Karpas-422 (cell line): Measurements from ENCODE around the gene TBKBP1. TPM values are rescaled to one million over a fixed set of nuclear protein-coding genes. Genes with fewer than 3 reads are reported as not detected.

Experiments
- DNase-seq: peaks from one replicate; pipeline ENCODE4 v3.0.0-alpha.2; 2015
- H2AFZ ChIP-seq: fragments of 200-600 bp; sonication (generic); 2 replicates; pipeline ENCODE4 v1.6.1; 2014; ENCODE audit warnings: antibody characterized with exemption, low read length, mixed read lengths
- H3K27ac ChIP-seq: fragments of 200-600 bp; sonication (generic); 2 replicates; pipeline ENCODE4 v1.5.1; 2014; ENCODE audit warnings: mild to moderate bottlenecking, low read length, moderate library complexity
- H3K27me3 ChIP-seq: fragments of 200-600 bp; sonication (generic); 2 replicates; pipeline ENCODE4 v1.6.1; 2014; ENCODE audit warnings: low read length, mixed read lengths
- H3K36me3 ChIP-seq: fragments of 200-600 bp; sonication (generic); 2 replicates; pipeline ENCODE4 v1.6.1; 2014; ENCODE audit warnings: low read length, mixed read lengths; ENCODE audit not compliant: insufficient read depth
- H3K4me1 ChIP-seq: fragments of 200-600 bp; sonication (generic); 2 replicates; pipeline ENCODE4 v1.6.1; 2014; ENCODE audit warnings: mild to moderate bottlenecking, low read length, mixed read lengths
- H3K4me2 ChIP-seq: fragments of 200-600 bp; sonication (generic); 2 replicates; pipeline ENCODE4 v1.6.1; 2014; ENCODE audit warnings: low read length, low read depth, mild to moderate bottlenecking; ENCODE audit not compliant: poor library complexity, severe bottlenecking
- H3K4me3 ChIP-seq: fragments of 200-600 bp; sonication (generic); 2 replicates; pipeline ENCODE4 v1.5.1; 2014; ENCODE audit warnings: mild to moderate bottlenecking, antibody characterized with exemption, low read length, mixed read lengths
- H3K79me2 ChIP-seq: fragments of 200-600 bp; sonication (generic); 2 replicates; pipeline ENCODE4 v1.6.1; 2014; ENCODE audit warnings: mild to moderate bottlenecking, low read length, mixed read lengths
- H3K9ac ChIP-seq: fragments of 200-600 bp; sonication (generic); 2 replicates; pipeline ENCODE4 v1.6.0; 2014; ENCODE audit warnings: low read length
- H3K9me2 ChIP-seq: fragments of 200-600 bp; sonication (generic), shearing (Covaris generic); replicated peaks from 2 replicates; pipeline ENCODE4 v1.6.0; 2014; ENCODE audit warnings: mild to moderate bottlenecking, low read length, moderate library complexity; ENCODE audit not compliant: insufficient read depth
- H3K9me3 ChIP-seq: fragments of 300-700, 200-600 bp; sonication (generic); 2 replicates; pipeline ENCODE4 v1.6.1; 2014; ENCODE audit warnings: low read length, mixed read lengths
- H4K20me1 ChIP-seq: fragments of 200-600 bp; sonication (generic); 2 replicates; pipeline ENCODE4 v1.6.1; 2014; ENCODE audit warnings: mild to moderate bottlenecking, antibody characterized with exemption, low read length, low read depth; ENCODE audit not compliant: insufficient read depth
- total RNA-seq: library from RNA; depleted of rRNA; stranded (reverse); fragments of >200 nt; shearing (Covaris generic); gene quantifications from 2 replicates; pipeline ENCODE4 v1.2.3, GENCODE V29; 2014; ENCODE audit warnings: low replicate concordance

The TBKBP1 gene
- total RNA-seq, 1 experiment from 2014 or later = 0.56 TPM

DNA sequence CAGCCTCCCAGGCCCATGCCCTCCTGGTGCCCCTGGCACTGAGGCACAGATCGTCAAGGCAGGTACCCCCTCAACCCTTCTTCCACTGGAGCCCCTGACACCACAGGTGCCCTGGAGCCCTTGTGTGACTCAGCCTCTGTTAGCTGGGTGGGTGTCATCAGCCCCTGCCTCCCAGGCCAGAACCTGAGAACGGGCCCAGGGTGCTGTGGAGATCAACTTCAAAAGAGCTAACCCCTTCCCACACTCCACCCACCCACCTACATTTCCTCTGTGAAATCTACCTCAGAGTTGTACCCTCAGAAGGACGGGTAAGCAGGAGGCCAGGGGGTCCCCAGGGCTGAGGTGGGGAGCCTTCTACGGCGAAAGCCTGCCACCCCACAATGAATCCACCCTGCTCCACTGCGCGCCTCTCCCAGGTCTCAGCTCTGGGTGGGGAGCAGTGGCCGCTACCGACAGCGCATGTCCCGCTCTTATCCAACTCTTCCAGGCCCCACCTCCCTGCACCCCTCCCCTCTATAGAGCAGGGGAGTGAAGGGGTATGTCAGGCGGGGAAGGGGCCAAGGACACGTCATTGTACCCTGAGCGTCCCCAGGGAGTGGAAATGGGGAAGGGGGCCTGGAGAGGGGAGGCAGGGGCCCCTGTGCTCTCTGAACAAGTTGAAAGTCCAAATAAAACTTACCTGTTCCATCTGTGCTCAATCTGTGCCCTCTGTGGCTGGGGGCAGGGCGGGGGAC lies 17.6 kb downstream of the TBKBP1 start:
- peaks cover 18% of the 10 kb centered on the region for H3K4me1 ChIP-seq
- no peaks in the 10 kb centered on the region for H3K27me3 ChIP-seq
- no peak overlapping the region for H3K27ac ChIP-seq
- H2AFZ ChIP-seq = no peak overlapping the region
- no peaks in the 10 kb centered on the region for H3K36me3 ChIP-seq
- no peak overlapping the region for H3K9ac ChIP-seq
- DNase-seq = no peak
- no peaks in the 10 kb centered on the region for H3K9me2 ChIP-seq
- no peaks in the 10 kb centered on the region for H4K20me1 ChIP-seq
- no peak overlapping the region for H3K4me2 ChIP-seq
- H3K4me3 ChIP-seq = no peak overlapping the region
- H3K79me2 ChIP-seq = no peaks in the 10 kb centered on the region
- H3K9me3 ChIP-seq = no peaks in the 10 kb centered on the region

DNA sequence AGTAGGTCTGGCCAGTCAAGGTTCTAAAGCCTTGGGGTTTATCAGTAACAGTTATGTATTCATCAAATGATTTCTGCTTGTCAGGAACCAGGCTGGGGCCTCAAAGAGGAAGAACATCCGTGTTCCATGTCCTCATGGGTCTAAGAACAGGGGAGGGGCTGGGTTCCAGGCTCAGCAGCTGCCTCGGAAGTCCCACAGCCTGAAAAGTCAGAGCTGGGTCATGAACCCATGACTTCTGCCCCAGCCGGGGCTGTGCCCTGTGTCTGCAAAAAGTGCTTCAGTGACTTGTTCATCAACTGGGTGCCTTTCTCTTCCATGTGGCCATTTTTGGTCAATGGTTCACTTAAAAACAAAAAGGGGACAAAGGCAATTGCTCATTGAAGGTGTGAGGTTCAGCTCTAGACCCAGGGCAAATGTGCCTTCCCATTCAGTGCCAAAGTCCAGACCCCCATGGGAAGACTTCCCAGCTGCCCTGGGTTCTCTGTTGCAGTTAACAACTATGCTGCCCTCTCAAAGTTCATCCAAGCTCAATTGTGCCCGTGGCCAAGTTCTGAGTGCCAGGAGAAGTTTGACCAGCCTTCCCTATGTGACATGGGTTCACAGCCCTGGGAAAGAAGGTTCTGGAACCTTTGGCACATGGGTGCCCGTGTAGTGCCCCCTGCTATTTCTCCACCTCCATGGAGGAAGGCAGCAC lies 18.5 kb downstream of the TBKBP1 start:
- no peak overlapping the region for H3K9ac ChIP-seq
- no peak overlapping the region for H3K27ac ChIP-seq
- no peaks in the 10 kb centered on the region for H3K27me3 ChIP-seq
- no peak overlapping the region for H3K4me2 ChIP-seq
- H3K4me3 ChIP-seq = no peak overlapping the region
- no peak for DNase-seq
- H3K79me2 ChIP-seq = no peaks in the 10 kb centered on the region
- H4K20me1 ChIP-seq = no peaks in the 10 kb centered on the region
- no peaks in the 10 kb centered on the region for H3K9me2 ChIP-seq
- H3K36me3 ChIP-seq = no peaks in the 10 kb centered on the region
- H3K9me3 ChIP-seq = no peaks in the 10 kb centered on the region
- H2AFZ ChIP-seq = no peak overlapping the region
- peaks cover 16% of the 10 kb centered on the region for H3K4me1 ChIP-seq

DNA sequence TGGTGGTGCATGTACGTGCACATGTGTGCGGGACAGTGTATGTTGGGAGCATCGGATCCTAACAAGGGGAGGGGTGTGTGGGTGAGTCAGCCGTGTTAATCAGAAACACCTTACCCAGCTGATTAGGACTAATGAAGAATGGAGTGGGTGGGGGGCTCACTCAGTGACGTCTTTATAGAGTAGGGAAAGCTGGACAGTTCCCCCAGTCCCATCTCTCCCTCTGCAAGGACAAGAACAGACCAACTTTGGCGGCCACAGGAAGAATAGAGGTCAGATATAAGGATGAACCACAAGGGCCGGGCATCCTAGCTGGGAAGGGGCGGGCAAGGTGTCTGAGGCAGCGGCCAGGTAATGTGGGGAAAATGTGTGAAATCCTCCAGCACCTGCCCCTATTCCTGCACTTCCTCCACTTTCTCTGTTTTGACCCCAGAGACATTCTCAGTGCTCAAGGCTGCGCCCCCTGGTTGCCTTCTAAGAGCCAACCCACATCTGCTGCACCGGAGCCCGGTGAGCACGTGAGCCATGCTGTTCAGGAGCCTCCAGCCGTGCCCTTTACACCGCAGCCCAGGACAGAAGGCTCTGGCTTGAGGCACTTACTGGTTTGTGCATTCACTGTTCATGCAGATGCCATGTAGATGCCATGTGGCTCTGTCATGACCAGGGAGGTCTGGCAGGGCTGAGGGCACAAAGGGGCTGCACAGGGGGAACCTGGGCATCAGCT lies 20.2 kb downstream of the TBKBP1 start:
- Histone ChIP-seq H3K79me2 (no peaks in the 10 kb centered on the region), H3K9me3 (no peaks in the 10 kb centered on the region), H3K4me1 (peaks cover 16% of the 10 kb centered on the region), H3K4me3 (no peak overlapping the region), H3K9ac (no peak overlapping the region), H3K9me2 (no peaks in the 10 kb centered on the region), H3K27me3 (no peaks in the 10 kb centered on the region), H4K20me1 (no peaks in the 10 kb centered on the region), H2AFZ (no peak overlapping the region), H3K36me3 (no peaks in the 10 kb centered on the region), H3K4me2 (no peak overlapping the region), H3K27ac (no peak overlapping the region)
- DNase-seq = peak; percentile 73

DNA sequence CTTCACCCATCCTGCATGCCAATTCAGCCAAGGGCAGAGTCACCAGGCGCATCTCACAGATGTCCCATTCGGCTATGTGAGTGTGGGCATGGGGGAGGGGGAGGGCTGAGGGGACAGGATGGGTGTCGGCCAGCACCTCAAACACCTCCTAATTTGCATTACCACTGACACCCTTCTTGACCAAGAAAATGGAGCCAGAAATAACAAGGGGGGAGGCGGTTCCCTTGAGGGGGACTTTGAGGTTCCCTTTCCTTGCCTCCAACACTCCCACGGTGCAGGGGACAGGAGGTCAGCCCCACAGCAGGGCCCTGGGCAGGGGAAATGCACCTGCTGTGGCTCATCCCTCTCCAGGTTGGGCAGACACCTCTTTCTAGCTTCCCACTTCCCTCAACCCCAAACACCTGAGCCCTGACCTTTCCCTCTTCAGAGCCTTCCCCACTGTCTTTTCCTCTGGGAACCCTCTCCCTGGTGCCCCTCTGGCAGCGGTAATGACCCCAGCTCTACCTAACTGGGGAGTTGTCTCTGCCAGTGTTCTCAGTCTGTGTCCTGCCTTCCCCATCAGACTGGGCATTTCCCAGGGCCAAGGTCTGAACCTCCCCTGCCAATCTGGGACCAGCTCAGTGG lies 20.9 kb downstream of the TBKBP1 start:
- peak; percentile 52 for DNase-seq
- no peak overlapping the region for H2AFZ ChIP-seq
- H3K4me3 ChIP-seq = no peak overlapping the region
- no peak overlapping the region for H3K4me2 ChIP-seq
- H4K20me1 ChIP-seq = no peaks in the 10 kb centered on the region
- no peaks in the 10 kb centered on the region for H3K9me3 ChIP-seq
- H3K27ac ChIP-seq = no peak overlapping the region
- H3K36me3 ChIP-seq = no peaks in the 10 kb centered on the region
- no peak overlapping the region for H3K9ac ChIP-seq
- H3K27me3 ChIP-seq = no peaks in the 10 kb centered on the region
- no peaks in the 10 kb centered on the region for H3K79me2 ChIP-seq
- H3K9me2 ChIP-seq = no peaks in the 10 kb centered on the region
- H3K4me1 ChIP-seq = peaks cover 16% of the 10 kb centered on the region

DNA sequence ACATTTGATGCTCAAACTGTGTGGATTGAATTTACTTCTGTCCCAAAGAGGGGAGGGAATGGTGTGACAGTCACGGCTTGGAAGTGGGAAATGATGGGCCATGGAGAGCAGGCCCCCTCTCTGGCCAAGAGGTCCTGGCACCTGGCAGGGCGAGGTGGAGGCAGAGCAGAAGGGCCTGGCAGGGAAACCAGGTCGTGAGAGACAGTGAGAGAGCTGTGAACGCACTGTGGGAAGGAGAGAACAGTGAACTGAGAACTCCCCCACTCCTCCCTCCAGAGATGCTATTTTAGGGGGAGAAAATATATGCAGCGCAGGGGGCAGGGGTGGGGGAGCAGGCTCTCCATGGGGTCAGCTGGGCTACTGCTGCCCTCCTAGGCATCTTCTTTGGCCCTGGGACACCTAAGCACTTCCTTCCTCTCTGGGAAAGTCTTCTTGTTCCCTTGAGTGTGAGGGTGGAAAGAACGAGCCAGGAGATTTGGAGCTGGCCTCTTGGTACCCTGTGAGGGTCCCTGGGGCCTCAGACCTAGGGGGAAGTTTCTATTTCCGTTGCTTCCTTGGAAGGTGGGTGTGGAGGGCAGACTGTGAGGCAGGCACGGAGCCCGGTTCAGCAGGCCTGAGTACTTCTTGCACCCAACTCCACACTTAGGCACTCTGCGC lies 21.8 kb downstream of the TBKBP1 start:
- no peaks in the 10 kb centered on the region for H4K20me1 ChIP-seq
- no peak overlapping the region for H2AFZ ChIP-seq
- DNase-seq = no peak
- no peaks in the 10 kb centered on the region for H3K27me3 ChIP-seq
- H3K79me2 ChIP-seq = no peaks in the 10 kb centered on the region
- peaks cover 16% of the 10 kb centered on the region for H3K4me1 ChIP-seq
- no peaks in the 10 kb centered on the region for H3K9me2 ChIP-seq
- H3K4me3 ChIP-seq = no peak overlapping the region
- no peak overlapping the region for H3K27ac ChIP-seq
- H3K9ac ChIP-seq = no peak overlapping the region
- H3K4me2 ChIP-seq = no peak overlapping the region
- H3K9me3 ChIP-seq = no peaks in the 10 kb centered on the region
- H3K36me3 ChIP-seq = no peaks in the 10 kb centered on the region

DNA sequence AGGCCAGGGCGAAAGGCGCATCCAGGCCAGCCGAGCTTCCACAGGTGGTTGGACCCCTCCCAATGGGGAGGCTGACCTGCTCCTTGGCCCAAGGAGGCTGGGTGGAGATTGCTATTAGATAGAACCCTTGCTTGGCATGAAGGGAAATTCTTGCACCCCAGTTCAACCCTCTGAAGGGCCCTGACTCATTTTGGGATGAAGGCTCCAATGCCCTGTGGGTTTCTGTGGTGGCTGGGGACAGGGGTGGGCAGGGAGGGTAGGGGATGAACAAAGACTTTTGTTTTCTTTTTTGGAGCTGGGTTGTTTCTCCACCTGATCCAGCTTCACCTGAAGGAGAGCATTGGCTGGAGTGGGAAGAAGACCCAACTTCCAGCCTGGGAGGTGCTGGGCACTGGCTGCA lies 22.4 kb downstream of the TBKBP1 start:
- Histone ChIP-seq H2AFZ (no peak overlapping the region), H4K20me1 (no peaks in the 10 kb centered on the region), H3K9ac (no peak overlapping the region), H3K9me2 (no peaks in the 10 kb centered on the region), H3K27ac (no peak overlapping the region), H3K9me3 (no peaks in the 10 kb centered on the region), H3K27me3 (no peaks in the 10 kb centered on the region), H3K4me1 (peaks cover 16% of the 10 kb centered on the region), H3K4me2 (no peak overlapping the region), H3K79me2 (no peaks in the 10 kb centered on the region), H3K4me3 (no peak overlapping the region), H3K36me3 (no peaks in the 10 kb centered on the region)
- DNase-seq = no peak

DNA sequence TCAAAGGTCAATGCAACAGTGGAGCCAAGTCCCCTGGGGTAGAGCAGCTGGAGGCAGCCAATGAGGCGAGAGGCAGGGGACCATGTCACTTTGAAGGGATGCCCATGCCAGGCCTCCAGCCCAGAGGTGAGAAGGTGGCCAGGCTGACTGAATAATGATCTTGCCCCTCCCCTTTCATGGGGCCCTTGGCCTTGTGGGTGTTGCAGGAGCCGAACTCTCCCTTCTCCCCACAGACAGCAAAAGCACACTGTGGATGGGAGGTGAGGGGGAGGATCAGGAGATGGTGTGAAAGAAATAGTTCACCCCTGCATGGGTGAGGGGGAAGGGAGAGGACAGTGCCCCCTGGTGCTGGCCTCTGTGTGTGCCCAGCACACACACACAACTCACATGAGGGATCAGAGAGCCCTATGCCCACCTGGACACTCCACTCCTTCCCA lies 23.3 kb downstream of the TBKBP1 start:
- Histone ChIP-seq H4K20me1 (no peaks in the 10 kb centered on the region), H3K4me3 (no peak overlapping the region), H3K4me2 (no peak overlapping the region), H3K9me3 (no peaks in the 10 kb centered on the region), H3K4me1 (peaks cover 16% of the 10 kb centered on the region), H2AFZ (no peak overlapping the region), H3K9ac (no peak overlapping the region), H3K27ac (no peak overlapping the region), H3K27me3 (no peaks in the 10 kb centered on the region), H3K36me3 (no peaks in the 10 kb centered on the region), H3K9me2 (no peaks in the 10 kb centered on the region), H3K79me2 (no peaks in the 10 kb centered on the region)
- no peak for DNase-seq
